GM11168 (cell line): ENCODE measurements around the gene MTHFD2L.

Source experiments
- in situ Hi-C: fragments of 300-500 bp; cut with MboI; formaldehyde crosslinking; loops from one replicate; pipeline ENCODE4 v1.12.0; 2022; ENCODE audit warnings: low sequenced_read_pairs; ENCODE audit not compliant: unreplicated experiment

MTHFD2L gene

GRCh38 chr4:74157561-74158465 is at the start of gene MTHFD2L:
MTHFD2L (plus strand) TSS chr4:74158118; CDS start chr4:74158139, 21 bp downstream.
- in situ Hi-C loops = no loop called here

GRCh38 chr4:74108457-74109115 is 49.3 kb upstream of the MTHFD2L start:
- in situ Hi-C loops = no loop called here

- in situ Hi-C loops = no loop called here
Observed at GRCh38 chr4:74109116-74109869, 48.6 kb upstream of the MTHFD2L start.

GRCh38 chr4:74109870-74110605 is 47.9 kb upstream of the MTHFD2L start:
- in situ Hi-C loops = no loop called here

- in situ Hi-C loops = no loop called here
Observed at GRCh38 chr4:74110670-74111069, 47.2 kb upstream of the MTHFD2L start.

GRCh38 chr4:74111306-74111975 is 46.5 kb upstream of the MTHFD2L start:
- in situ Hi-C loops = no loop called here

- in situ Hi-C loops = no loop called here
Observed at GRCh38 chr4:74111990-74112389, 45.9 kb upstream of the MTHFD2L start.

GRCh38 chr4:74112399-74113105 is 45.4 kb upstream of the MTHFD2L start:
- in situ Hi-C loops = no loop called here

- in situ Hi-C loops = no loop called here
Observed at GRCh38 chr4:74114234-74114633, 43.7 kb upstream of the MTHFD2L start.

GRCh38 chr4:74117024-74117534 is 40.8 kb upstream of the MTHFD2L start:
- in situ Hi-C loops = no loop called here

- in situ Hi-C loops = no loop called here
Observed at GRCh38 chr4:74118600-74119338, 39.1 kb upstream of the MTHFD2L start.

GRCh38 chr4:74120086-74120485 is 37.8 kb upstream of the MTHFD2L start:
- in situ Hi-C loops = no loop called here

GRCh38 chr4:74121643-74122579 is 36.0 kb upstream of the MTHFD2L start:
- in situ Hi-C loops = no loop called here

- in situ Hi-C loops = no loop called here
Observed at GRCh38 chr4:74123065-74123728, 34.7 kb upstream of the MTHFD2L start.

- in situ Hi-C loops = loop anchor here (25.0 kb wide), 1 partner anchor 438 kb away; no protein-coding TSS in a partner anchor
Observed at GRCh38 chr4:74125029-74125428, 32.9 kb upstream of the MTHFD2L start.

- in situ Hi-C loops = loop anchor here (25.0 kb wide), 1 partner anchor 440 kb away; no protein-coding TSS in a partner anchor
Observed at GRCh38 chr4:74127745-74128144, 30.2 kb upstream of the MTHFD2L start.
